ENCODE results near the gene POFUT1. TPM values are rescaled to one million over a fixed set of nuclear protein-coding genes. Genes with fewer than 3 reads are reported as not detected.

The POFUT1 gene
- total and polyA plus RNA-seq, 2 experiments from 2014 or later = 9.3 to 34.0 TPM

DNA sequence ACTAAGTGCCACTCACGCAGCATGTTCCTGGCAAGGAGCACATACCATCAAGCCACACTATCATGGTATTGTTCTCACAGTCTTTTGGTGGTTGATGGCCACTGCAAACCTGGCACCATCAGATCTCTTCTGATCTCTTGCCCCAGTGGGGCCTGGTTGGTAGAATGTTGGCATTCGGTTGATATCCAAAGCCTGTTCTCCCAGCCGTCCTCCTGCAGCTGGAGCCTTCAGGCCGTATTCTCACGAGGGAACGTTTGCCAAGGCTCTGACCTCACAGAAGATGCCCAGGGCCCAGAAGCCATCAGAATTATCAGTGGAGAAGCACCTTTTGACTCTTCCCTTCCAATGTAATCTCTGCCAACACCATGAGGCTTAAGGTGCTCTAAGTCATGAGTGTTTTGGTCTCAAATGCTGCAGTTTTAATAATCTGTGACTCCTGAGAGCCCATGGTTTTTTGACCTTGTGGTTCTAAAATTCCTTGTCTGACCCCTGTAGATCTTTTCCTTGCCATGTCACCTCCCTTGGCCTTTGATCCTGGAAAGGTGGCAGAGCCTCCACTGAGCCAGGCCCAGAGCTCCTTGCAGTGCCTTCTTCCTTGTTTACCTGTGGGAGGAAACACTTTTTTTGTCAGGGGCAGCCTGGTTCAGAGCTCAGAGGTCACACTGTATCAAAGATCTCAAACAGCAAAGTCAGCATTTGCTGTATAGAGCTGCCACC lies 27.8 kb downstream of the POFUT1 start (continued):
- TF ChIP-seq, protein P1, sequence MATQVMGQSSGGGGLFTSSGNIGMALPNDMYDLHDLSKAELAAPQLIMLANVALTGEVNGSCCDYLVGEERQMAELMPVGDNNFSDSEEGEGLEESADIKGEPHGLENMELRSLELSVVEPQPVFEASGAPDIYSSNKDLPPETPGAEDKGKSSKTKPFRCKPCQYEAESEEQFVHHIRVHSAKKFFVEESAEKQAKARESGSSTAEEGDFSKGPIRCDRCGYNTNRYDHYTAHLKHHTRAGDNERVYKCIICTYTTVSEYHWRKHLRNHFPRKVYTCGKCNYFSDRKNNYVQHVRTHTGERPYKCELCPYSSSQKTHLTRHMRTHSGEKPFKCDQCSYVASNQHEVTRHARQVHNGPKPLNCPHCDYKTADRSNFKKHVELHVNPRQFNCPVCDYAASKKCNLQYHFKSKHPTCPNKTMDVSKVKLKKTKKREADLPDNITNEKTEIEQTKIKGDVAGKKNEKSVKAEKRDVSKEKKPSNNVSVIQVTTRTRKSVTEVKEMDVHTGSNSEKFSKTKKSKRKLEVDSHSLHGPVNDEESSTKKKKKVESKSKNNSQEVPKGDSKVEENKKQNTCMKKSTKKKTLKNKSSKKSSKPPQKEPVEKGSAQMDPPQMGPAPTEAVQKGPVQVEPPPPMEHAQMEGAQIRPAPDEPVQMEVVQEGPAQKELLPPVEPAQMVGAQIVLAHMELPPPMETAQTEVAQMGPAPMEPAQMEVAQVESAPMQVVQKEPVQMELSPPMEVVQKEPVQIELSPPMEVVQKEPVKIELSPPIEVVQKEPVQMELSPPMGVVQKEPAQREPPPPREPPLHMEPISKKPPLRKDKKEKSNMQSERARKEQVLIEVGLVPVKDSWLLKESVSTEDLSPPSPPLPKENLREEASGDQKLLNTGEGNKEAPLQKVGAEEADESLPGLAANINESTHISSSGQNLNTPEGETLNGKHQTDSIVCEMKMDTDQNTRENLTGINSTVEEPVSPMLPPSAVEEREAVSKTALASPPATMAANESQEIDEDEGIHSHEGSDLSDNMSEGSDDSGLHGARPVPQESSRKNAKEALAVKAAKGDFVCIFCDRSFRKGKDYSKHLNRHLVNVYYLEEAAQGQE (IDR thresholded peaks at IDR 0.05; ENCODE audit: unreplicated experiment) = no peak

DNA sequence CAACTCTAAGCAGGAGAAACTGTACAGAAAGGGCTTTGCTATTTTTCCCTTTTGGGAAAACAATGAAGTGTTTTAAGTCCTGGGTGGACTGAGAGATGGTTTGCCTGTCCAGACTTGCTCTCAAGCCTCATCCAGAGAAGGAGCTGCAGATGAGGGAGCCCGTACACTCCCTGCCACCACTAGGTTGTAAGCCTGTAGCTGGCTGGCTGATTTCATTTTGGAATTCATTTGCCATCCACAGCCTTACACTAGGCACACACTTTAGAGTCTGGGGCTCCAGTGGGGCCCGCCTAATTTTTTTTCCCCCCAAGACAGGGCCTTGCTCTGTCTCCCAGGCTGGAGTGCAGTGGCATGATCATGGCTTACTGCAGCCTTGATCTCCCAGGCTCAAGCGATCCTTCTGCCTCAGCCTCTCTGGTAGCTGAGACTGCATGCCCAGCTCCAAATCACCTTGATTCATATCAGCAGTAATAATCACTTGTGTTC lies 28.4 kb downstream of the POFUT1 start:
- Histone ChIP-seq H3K9me2 (ENCODE audit: insufficient read depth) (no peaks in the 10 kb centered on the region), H3K4me2 (no peak overlapping the region), H3K4me1 (ENCODE audit: insufficient read depth) (peaks cover 14% of the 10 kb centered on the region; the same call in 1 of the 2 replicates), H4K20me1 (replicated peaks; ENCODE audit: insufficient read depth) (peaks cover 6% of the 10 kb centered on the region), H3K27me3 (ENCODE audit: insufficient read depth) (no peaks in the 10 kb centered on the region), H3K27ac (ENCODE audit: low read depth) (no peak overlapping the region), H3F3A (replicated peaks; ENCODE audit: low read depth) (peaks cover 10% of the 10 kb centered on the region; the same call in 1 of the 2 replicates), H3K79me2 (replicated peaks; ENCODE audit: insufficient read depth) (no peaks in the 10 kb centered on the region), H2AFZ (no peak overlapping the region), H3K36me3 (ENCODE audit: insufficient read depth) (peaks cover 25% of the 10 kb centered on the region), H3K4me3 (no peak overlapping the region)
- no peak overlapping the region for H3K4me3 Mint-ChIP-seq
- H3K4me1 Mint-ChIP-seq = peaks cover 13% of the 10 kb centered on the region
- H3K36me3 Mint-ChIP-seq (ENCODE audit: low read depth) = peaks cover 37% of the 10 kb centered on the region
- DNase-seq (ENCODE audit: low spot score) (no peak), ATAC-seq (no peak)
- H3K27ac Mint-ChIP-seq = no peak overlapping the region
- peaks cover 1% of the 10 kb centered on the region for H3K27me3 Mint-ChIP-seq (ENCODE audit: insufficient read depth, low read depth, poor library complexity)
- H3K9me3 Mint-ChIP-seq = no peaks in the 10 kb centered on the region
- TF ChIP-seq STAT1 (IDR thresholded peaks at IDR 0.05; ENCODE audit: unreplicated experiment) (no peak), EZH2 (IDR thresholded peaks at IDR 0.05; ENCODE audit: low read depth, unreplicated experiment) (no peak), ZNF114 (CRISPR knock-in tag; IDR thresholded peaks at IDR 0.05) (no peak), JUNB (IDR thresholded peaks at IDR 0.05; ENCODE audit: unreplicated experiment) (no peak), EZH2phosphoT487 (IDR thresholded peaks at IDR 0.05; ENCODE audit: unreplicated experiment) (no peak), CREB1 (CRISPR knock-in tag; IDR thresholded peaks at IDR 0.05; ENCODE audit: low read depth) (no peak)
- TF ChIP-seq, protein P1 (IDR thresholded peaks at IDR 0.05; ENCODE audit: unreplicated experiment) = no peak
- TF ChIP-seq, protein P2, sequence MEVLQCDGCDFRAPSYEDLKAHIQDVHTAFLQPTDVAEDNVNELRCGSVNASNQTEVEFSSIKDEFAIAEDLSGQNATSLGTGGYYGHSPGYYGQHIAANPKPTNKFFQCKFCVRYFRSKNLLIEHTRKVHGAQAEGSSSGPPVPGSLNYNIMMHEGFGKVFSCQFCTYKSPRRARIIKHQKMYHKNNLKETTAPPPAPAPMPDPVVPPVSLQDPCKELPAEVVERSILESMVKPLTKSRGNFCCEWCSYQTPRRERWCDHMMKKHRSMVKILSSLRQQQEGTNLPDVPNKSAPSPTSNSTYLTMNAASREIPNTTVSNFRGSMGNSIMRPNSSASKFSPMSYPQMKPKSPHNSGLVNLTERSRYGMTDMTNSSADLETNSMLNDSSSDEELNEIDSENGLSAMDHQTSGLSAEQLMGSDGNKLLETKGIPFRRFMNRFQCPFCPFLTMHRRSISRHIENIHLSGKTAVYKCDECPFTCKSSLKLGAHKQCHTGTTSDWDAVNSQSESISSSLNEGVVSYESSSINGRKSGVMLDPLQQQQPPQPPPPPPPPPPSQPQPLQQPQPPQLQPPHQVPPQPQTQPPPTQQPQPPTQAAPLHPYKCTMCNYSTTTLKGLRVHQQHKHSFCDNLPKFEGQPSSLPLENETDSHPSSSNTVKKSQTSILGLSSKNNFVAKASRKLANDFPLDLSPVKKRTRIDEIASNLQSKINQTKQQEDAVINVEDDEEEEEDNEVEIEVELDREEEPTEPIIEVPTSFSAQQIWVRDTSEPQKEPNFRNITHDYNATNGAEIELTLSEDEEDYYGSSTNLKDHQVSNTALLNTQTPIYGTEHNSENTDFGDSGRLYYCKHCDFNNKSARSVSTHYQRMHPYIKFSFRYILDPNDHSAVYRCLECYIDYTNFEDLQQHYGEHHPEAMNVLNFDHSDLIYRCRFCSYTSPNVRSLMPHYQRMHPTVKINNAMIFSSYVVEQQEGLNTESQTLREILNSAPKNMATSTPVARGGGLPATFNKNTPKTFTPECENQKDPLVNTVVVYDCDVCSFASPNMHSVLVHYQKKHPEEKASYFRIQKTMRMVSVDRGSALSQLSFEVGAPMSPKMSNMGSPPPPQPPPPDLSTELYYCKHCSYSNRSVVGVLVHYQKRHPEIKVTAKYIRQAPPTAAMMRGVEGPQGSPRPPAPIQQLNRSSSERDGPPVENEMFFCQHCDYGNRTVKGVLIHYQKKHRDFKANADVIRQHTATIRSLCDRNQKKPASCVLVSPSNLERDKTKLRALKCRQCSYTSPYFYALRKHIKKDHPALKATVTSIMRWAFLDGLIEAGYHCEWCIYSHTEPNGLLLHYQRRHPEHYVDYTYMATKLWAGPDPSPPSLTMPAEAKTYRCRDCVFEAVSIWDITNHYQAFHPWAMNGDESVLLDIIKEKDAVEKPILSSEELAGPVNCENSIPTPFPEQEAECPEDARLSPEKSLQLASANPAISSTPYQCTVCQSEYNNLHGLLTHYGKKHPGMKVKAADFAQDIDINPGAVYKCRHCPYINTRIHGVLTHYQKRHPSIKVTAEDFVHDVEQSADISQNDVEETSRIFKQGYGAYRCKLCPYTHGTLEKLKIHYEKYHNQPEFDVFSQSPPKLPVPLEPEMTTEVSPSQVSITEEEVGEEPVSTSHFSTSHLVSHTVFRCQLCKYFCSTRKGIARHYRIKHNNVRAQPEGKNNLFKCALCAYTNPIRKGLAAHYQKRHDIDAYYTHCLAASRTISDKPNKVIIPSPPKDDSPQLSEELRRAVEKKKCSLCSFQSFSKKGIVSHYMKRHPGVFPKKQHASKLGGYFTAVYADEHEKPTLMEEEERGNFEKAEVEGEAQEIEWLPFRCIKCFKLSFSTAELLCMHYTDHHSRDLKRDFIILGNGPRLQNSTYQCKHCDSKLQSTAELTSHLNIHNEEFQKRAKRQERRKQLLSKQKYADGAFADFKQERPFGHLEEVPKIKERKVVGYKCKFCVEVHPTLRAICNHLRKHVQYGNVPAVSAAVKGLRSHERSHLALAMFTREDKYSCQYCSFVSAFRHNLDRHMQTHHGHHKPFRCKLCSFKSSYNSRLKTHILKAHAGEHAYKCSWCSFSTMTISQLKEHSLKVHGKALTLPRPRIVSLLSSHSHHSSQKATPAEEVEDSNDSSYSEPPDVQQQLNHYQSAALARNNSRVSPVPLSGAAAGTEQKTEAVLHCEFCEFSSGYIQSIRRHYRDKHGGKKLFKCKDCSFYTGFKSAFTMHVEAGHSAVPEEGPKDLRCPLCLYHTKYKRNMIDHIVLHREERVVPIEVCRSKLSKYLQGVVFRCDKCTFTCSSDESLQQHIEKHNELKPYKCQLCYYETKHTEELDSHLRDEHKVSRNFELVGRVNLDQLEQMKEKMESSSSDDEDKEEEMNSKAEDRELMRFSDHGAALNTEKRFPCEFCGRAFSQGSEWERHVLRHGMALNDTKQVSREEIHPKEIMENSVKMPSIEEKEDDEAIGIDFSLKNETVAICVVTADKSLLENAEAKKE (CRISPR knock-in tag; IDR thresholded peaks at IDR 0.05) = no peak
- TF ChIP-seq, protein P3, sequence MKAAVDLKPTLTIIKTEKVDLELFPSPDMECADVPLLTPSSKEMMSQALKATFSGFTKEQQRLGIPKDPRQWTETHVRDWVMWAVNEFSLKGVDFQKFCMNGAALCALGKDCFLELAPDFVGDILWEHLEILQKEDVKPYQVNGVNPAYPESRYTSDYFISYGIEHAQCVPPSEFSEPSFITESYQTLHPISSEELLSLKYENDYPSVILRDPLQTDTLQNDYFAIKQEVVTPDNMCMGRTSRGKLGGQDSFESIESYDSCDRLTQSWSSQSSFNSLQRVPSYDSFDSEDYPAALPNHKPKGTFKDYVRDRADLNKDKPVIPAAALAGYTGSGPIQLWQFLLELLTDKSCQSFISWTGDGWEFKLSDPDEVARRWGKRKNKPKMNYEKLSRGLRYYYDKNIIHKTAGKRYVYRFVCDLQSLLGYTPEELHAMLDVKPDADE (IDR thresholded peaks at IDR 0.05) = no peak

Measured in GM23338 (cell line).